Endothelial cell (in vitro differentiated cells): ENCODE results near the gene EFNA4. TPM values are rescaled to one million over a fixed set of nuclear protein-coding genes. Genes with fewer than 3 reads are reported as not detected.
A peak's percentile ranks its signal among the peaks of the same experiment; 100 is the strongest.

ENCODE experiments used
- DNase-seq: peaks from one replicate; pipeline ENCODE4 v3.0.0; 2021; ENCODE audit warnings: low spot score
- H3K27ac Mint-ChIP-seq: one replicate; pipeline ENCODE4 v1.8.0; 2021; ENCODE audit warnings: mixed read lengths, inconsistent platforms; ENCODE audit not compliant: unreplicated experiment
- H3K27me3 Mint-ChIP-seq: one replicate; pipeline ENCODE4 v1.8.0; 2021; ENCODE audit warnings: mild to moderate bottlenecking, moderate library complexity, mixed read lengths, inconsistent platforms; ENCODE audit not compliant: unreplicated experiment
- H3K36me3 Mint-ChIP-seq: one replicate; pipeline ENCODE4 v1.8.0; 2021; ENCODE audit warnings: mild to moderate bottlenecking, low read depth, mixed read lengths, inconsistent platforms; ENCODE audit not compliant: unreplicated experiment
- H3K4me1 Mint-ChIP-seq: one replicate; pipeline ENCODE4 v1.8.0; 2021; ENCODE audit warnings: mild to moderate bottlenecking, mixed read lengths, inconsistent platforms; ENCODE audit not compliant: unreplicated experiment
- H3K4me3 Mint-ChIP-seq: one replicate; pipeline ENCODE4 v1.8.0; 2021; ENCODE audit warnings: mild to moderate bottlenecking, mixed read lengths, inconsistent platforms; ENCODE audit not compliant: unreplicated experiment
- H3K9me3 Mint-ChIP-seq: one replicate; pipeline ENCODE4 v1.8.0; 2021; ENCODE audit warnings: mixed read lengths, inconsistent platforms; ENCODE audit not compliant: unreplicated experiment
- CTCF ChIP-seq: fragments of 200-600 bp; sonication (generic); IDR thresholded peaks from one replicate; pipeline ENCODE4 v1.5.0; 2021; ENCODE audit warnings: antibody characterized with exemption; ENCODE audit not compliant: unreplicated experiment
- total RNA-seq: library from RNA; stranded (reverse); fragmentation: NEBNext Ultra II Directional; extraction: Animal tissue kit (Norgen Biotek cat#: 25700); gene quantifications from one replicate; pipeline ENCODE4 v1.2.1, GENCODE V29; 2021; ENCODE audit not compliant: unreplicated experiment

EFNA4 gene
- total RNA-seq, 1 donor from 2014 or later: 25.2 TPM

GRCh38 chr1:155083052-155083541 is 19.6 kb downstream of the EFNA4 start:
- no peak for DNase-seq
- Mint-ChIP-seq H3K4me3 (no peak overlapping the region), H3K4me1 (peaks cover 31% of the 10 kb centered on the region), H3K9me3 (no peaks in the 10 kb centered on the region), H3K27ac (no peak overlapping the region), H3K36me3 (peaks cover 18% of the 10 kb centered on the region), H3K27me3 (peaks cover 41% of the 10 kb centered on the region)
- TF ChIP-seq CTCF: no peak

GRCh38 chr1:155083865-155084721 is 20.6 kb downstream of the EFNA4 start:
- Mint-ChIP-seq H3K4me1 (peaks cover 30% of the 10 kb centered on the region), H3K4me3 (peak overlapping the region; percentile 92), H3K27ac (peak overlapping the region; percentile 82), H3K36me3 (peaks cover 18% of the 10 kb centered on the region), H3K27me3 (peaks cover 40% of the 10 kb centered on the region), H3K9me3 (no peaks in the 10 kb centered on the region)
- TF ChIP-seq CTCF: no peak
- DNase-seq: no peak

- Mint-ChIP-seq H3K27ac (peak overlapping the region; percentile 82), H3K27me3 (peaks cover 31% of the 10 kb centered on the region), H3K4me1 (peaks cover 25% of the 10 kb centered on the region), H3K4me3 (peak overlapping the region; percentile 92), H3K36me3 (peaks cover 14% of the 10 kb centered on the region), H3K9me3 (no peaks in the 10 kb centered on the region)
- TF ChIP-seq CTCF: peak; percentile 79
- DNase-seq: peak; percentile 95
Observed at GRCh38 chr1:155084722-155085503, 21.4 kb downstream of the EFNA4 start.

GRCh38 chr1:155085504-155086127 is 22.1 kb downstream of the EFNA4 start:
- Mint-ChIP-seq H3K27ac (no peak overlapping the region), H3K27me3 (peaks cover 30% of the 10 kb centered on the region), H3K36me3 (peaks cover 14% of the 10 kb centered on the region), H3K4me1 (peaks cover 25% of the 10 kb centered on the region), H3K9me3 (no peaks in the 10 kb centered on the region), H3K4me3 (peak overlapping the region; percentile 92)
- TF ChIP-seq CTCF: no peak
- DNase-seq: no peak
